HepG2 (cell line): Measurements from ENCODE around the gene STX1B. TPM values are rescaled to one million over a fixed set of nuclear protein-coding genes. Genes with fewer than 3 reads are reported as not detected.
A peak's percentile ranks its signal among the peaks of the same experiment; 100 is the strongest.

Experiments
- CBFB ChIP-seq: sonication (generic); formaldehyde crosslinking; IDR thresholded peaks from 2 replicates; pipeline ENCODE4 v1.4.0; 2020; ENCODE audit warnings: missing genetic modification reagents
- FOXP1 ChIP-seq, 2 experiments: fragments of 450-650 bp in 1 of 2; IDR thresholded peaks; 2 replicates each; pipeline ENCODE4 v1.6.1; 2017 to 2018; ENCODE audit warnings: antibody characterized with exemption in 1 of 2
- MXD4 ChIP-seq: IDR thresholded peaks from 2 replicates; pipeline ENCODE4 v1.6.1; 2016; ENCODE audit warnings: mild to moderate bottlenecking, missing biosample characterization, missing genetic modification reagents
- NR2F1 ChIP-seq, 2 experiments: fragments of 450-650 bp in 1 of 2; formaldehyde crosslinking in 1 of 2; IDR thresholded peaks; 2 replicates each; pipeline versions ENCODE4 v1.5.0 to v1.6.1; 2016 to 2020; ENCODE audit warnings: mild to moderate bottlenecking in 1 of 2, missing compliant biosample characterization in 1 of 2, missing genetic modification reagents in 1 of 2, moderate library complexity in 1 of 2
- NR3C1 ChIP-seq: sonication (generic); formaldehyde crosslinking; IDR thresholded peaks from 2 replicates; pipeline ENCODE4 v1.4.0; 2020; ENCODE audit warnings: missing genetic modification reagents
- SRF ChIP-seq: IDR thresholded peaks from 2 replicates; pipeline ENCODE4 v1.6.1; 2011; ENCODE audit warnings: mild to moderate bottlenecking, low read depth, low read length, moderate library complexity
- ZNF354B ChIP-seq: sonication (generic); formaldehyde crosslinking; IDR thresholded peaks from 2 replicates; pipeline ENCODE4 v1.8.0; 2022; ENCODE audit warnings: mild to moderate bottlenecking, missing genetic modification reagents
- ZNF713 ChIP-seq: sonication (generic); formaldehyde crosslinking; IDR thresholded peaks from 2 replicates; pipeline ENCODE4 v1.4.0; 2020; ENCODE audit warnings: mild to moderate bottlenecking, missing genetic modification reagents
- polyA plus RNA-seq, 8 experiments: library from polyadenylated mRNA; depleted of rRNA in 3 of 8; stranded (reverse) in 7 of 8; unstranded in 1 of 8; fragments of >200 nt; fragmentation: Illumina TruSeq in 4 of 8; extraction: Trizol in 4 of 8; gene quantifications; 2 replicates each; pipeline versions ENCODE4 v1.2.1 to v1.2.3, GENCODE V29; 2011 to 2016; ENCODE audit warnings: low read depth in 4 of 8, missing spikeins in 1 of 8, mixed read lengths in 1 of 8; ENCODE audit not compliant: insufficient read depth in 1 of 8
- total RNA-seq, 5 experiments: library from RNA; depleted of rRNA; stranded (reverse); fragments of >200 nt; fragmentation: Illumina TruSeq; extraction: Trizol; gene quantifications; 2 replicates each; pipeline ENCODE4 v1.2.3, GENCODE V29; 2016; ENCODE audit warnings: low read depth in 1 of 5
- TF ChIP-seq, protein P1 (sequence below): IDR thresholded peaks from 2 replicates; pipeline ENCODE4 v1.6.1; 2016
- TF ChIP-seq, protein P2 (sequence below): sonication (generic); formaldehyde crosslinking; IDR thresholded peaks from 2 replicates; pipeline ENCODE4 v1.8.0; 2022; ENCODE audit warnings: mild to moderate bottlenecking, missing genetic modification reagents, moderate library complexity
- TF ChIP-seq, protein P3 (sequence below): sonication (generic); formaldehyde crosslinking; IDR thresholded peaks from 2 replicates; pipeline ENCODE4 v1.4.0; 2020; ENCODE audit warnings: missing genetic modification reagents, borderline replicate concordance
- TF ChIP-seq, protein P4 (sequence below): sonication (generic); formaldehyde crosslinking; IDR thresholded peaks from 2 replicates; pipeline ENCODE4 v1.4.0; 2020; ENCODE audit warnings: mild to moderate bottlenecking, missing genetic modification reagents
- TF ChIP-seq, protein P5 (sequence below): sonication (generic); formaldehyde crosslinking; IDR thresholded peaks from 2 replicates; pipeline ENCODE4 v1.9.0; 2022; ENCODE audit warnings: low read depth, missing genetic modification reagents
- TF ChIP-seq, protein P6 (sequence below): sonication (generic); formaldehyde crosslinking; IDR thresholded peaks from 2 replicates; pipeline ENCODE4 v1.4.0; 2020; ENCODE audit warnings: missing genetic modification reagents, borderline replicate concordance

Gene STX1B
- total and polyA plus RNA-seq, 2 of the 13 experiments (the other 11 are each of a cell fraction or from before 2014, with no cell fraction given): 2.1 to 3.0 TPM

DNA sequence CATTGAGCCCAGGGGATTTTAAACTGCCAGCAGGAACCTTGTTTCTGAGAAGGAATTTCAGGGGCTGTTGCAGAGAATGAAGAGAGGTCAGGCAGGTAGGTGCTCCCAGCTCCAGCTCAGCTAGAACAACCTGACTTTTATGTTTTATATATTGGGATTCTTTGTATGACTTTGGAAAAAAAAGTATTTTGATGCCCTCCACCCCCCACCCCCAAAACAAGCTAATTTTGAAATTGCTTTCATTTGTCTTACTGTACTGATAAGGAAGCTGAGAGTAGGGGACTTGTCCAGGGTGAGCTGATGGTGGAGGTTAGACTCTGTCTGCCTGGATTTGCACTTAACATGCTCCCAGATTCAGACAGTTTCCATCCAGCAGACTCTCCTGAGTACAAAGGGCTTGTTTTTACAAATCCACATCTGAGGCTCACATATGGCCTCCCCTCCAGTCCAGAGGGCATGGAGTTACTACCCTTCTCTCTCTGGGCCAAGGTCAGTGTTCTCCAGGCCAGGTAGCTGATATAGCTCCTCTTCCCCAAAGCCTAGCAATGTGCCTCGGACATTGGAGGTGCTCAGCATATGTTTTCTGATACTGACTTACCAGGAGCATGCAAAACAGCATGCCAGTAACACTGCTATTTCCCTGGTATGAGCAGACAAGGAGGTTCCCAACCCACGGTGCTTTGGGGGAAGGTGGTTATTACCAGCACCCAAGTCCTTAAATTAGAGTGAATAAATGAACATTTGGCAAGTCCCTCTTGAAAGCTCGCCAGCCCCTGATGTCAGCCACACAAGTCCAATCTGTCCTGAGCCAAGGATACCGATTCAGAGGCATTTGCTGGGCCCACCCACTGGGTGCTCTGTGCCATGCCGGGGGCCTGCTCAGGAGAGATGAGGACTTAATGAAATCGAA is 11.3 kb downstream of the STX1B start (continued):
- TF ChIP-seq, protein P1, sequence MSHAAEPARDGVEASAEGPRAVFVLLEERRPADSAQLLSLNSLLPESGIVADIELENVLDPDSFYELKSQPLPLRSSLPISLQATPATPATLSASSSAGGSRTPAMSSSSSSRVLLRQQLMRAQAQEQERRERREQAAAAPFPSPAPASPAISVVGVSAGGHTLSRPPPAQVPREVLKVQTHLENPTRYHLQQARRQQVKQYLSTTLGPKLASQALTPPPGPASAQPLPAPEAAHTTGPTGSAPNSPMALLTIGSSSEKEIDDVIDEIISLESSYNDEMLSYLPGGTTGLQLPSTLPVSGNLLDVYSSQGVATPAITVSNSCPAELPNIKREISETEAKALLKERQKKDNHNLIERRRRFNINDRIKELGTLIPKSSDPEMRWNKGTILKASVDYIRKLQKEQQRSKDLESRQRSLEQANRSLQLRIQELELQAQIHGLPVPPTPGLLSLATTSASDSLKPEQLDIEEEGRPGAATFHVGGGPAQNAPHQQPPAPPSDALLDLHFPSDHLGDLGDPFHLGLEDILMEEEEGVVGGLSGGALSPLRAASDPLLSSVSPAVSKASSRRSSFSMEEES (CRISPR knock-in tag): no peak
- TF ChIP-seq, protein P2, sequence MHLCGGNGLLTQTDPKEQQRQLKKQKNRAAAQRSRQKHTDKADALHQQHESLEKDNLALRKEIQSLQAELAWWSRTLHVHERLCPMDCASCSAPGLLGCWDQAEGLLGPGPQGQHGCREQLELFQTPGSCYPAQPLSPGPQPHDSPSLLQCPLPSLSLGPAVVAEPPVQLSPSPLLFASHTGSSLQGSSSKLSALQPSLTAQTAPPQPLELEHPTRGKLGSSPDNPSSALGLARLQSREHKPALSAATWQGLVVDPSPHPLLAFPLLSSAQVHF (CRISPR knock-in tag): no peak
- TF ChIP-seq, protein P3, sequence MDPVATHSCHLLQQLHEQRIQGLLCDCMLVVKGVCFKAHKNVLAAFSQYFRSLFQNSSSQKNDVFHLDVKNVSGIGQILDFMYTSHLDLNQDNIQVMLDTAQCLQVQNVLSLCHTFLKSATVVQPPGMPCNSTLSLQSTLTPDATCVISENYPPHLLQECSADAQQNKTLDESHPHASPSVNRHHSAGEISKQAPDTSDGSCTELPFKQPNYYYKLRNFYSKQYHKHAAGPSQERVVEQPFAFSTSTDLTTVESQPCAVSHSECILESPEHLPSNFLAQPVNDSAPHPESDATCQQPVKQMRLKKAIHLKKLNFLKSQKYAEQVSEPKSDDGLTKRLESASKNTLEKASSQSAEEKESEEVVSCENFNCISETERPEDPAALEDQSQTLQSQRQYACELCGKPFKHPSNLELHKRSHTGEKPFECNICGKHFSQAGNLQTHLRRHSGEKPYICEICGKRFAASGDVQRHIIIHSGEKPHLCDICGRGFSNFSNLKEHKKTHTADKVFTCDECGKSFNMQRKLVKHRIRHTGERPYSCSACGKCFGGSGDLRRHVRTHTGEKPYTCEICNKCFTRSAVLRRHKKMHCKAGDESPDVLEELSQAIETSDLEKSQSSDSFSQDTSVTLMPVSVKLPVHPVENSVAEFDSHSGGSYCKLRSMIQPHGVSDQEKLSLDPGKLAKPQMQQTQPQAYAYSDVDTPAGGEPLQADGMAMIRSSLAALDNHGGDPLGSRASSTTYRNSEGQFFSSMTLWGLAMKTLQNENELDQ (CRISPR knock-in tag): no peak
- TF ChIP-seq NR3C1 (CRISPR knock-in tag) (no peak), FOXP1 (IDR thresholded peaks at IDR 0.05) (no peak), FOXP1 (CRISPR knock-in tag; IDR thresholded peaks at IDR 0.05) (no peak), ZNF354B (no peak), NR2F1 (CRISPR knock-in tag; IDR thresholded peaks at IDR 0.05) (peak in 1 of 2 experiments; percentile 71; a peak in 1 of 4 replicates), ZNF713 (CRISPR knock-in tag) (no peak), CBFB (CRISPR knock-in tag) (no peak), MXD4 (no peak; the same call in 1 of the 2 replicates), SRF (no peak)
- TF ChIP-seq, protein P4, sequence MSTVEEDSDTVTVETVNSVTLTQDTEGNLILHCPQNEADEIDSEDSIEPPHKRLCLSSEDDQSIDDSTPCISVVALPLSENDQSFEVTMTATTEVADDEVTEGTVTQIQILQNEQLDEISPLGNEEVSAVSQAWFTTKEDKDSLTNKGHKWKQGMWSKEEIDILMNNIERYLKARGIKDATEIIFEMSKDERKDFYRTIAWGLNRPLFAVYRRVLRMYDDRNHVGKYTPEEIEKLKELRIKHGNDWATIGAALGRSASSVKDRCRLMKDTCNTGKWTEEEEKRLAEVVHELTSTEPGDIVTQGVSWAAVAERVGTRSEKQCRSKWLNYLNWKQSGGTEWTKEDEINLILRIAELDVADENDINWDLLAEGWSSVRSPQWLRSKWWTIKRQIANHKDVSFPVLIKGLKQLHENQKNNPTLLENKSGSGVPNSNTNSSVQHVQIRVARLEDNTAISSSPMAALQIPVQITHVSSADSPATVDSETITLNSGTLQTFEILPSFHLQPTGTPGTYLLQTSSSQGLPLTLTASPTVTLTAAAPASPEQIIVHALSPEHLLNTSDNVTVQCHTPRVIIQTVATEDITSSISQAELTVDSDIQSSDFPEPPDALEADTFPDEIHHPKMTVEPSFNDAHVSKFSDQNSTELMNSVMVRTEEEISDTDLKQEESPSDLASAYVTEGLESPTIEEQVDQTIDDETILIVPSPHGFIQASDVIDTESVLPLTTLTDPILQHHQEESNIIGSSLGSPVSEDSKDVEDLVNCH (CRISPR knock-in tag): no peak
- TF ChIP-seq, protein P5, sequence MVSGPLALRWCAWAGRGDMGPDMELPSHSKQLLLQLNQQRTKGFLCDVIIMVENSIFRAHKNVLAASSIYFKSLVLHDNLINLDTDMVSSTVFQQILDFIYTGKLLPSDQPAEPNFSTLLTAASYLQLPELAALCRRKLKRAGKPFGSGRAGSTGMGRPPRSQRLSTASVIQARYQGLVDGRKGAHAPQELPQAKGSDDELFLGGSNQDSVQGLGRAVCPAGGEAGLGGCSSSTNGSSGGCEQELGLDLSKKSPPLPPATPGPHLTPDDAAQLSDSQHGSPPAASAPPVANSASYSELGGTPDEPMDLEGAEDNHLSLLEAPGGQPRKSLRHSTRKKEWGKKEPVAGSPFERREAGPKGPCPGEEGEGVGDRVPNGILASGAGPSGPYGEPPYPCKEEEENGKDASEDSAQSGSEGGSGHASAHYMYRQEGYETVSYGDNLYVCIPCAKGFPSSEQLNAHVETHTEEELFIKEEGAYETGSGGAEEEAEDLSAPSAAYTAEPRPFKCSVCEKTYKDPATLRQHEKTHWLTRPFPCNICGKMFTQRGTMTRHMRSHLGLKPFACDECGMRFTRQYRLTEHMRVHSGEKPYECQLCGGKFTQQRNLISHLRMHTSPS (CRISPR knock-in tag): peak; percentile 68; the same call in 1 of the 2 replicates
- TF ChIP-seq, protein P6, sequence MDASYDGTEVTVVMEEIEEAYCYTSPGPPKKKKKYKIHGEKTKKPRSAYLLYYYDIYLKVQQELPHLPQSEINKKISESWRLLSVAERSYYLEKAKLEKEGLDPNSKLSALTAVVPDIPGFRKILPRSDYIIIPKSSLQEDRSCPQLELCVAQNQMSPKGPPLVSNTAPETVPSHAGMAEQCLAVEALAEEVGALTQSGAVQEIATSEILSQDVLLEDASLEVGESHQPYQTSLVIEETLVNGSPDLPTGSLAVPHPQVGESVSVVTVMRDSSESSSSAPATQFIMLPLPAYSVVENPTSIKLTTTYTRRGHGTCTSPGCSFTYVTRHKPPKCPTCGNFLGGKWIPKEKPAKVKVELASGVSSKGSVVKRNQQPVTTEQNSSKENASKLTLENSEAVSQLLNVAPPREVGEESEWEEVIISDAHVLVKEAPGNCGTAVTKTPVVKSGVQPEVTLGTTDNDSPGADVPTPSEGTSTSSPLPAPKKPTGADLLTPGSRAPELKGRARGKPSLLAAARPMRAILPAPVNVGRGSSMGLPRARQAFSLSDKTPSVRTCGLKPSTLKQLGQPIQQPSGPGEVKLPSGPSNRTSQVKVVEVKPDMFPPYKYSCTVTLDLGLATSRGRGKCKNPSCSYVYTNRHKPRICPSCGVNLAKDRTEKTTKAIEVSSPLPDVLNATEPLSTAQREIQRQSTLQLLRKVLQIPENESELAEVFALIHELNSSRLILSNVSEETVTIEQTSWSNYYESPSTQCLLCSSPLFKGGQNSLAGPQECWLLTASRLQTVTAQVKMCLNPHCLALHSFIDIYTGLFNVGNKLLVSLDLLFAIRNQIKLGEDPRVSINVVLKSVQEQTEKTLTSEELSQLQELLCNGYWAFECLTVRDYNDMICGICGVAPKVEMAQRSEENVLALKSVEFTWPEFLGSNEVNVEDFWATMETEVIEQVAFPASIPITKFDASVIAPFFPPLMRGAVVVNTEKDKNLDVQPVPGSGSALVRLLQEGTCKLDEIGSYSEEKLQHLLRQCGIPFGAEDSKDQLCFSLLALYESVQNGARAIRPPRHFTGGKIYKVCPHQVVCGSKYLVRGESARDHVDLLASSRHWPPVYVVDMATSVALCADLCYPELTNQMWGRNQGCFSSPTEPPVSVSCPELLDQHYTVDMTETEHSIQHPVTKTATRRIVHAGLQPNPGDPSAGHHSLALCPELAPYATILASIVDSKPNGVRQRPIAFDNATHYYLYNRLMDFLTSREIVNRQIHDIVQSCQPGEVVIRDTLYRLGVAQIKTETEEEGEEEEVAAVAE (CRISPR knock-in tag): peak; percentile 14; the same call in 1 of the 2 replicates
